Stimulated activated CD4-positive, alpha-beta T cell treated with anti-CD3 and anti-CD28 coated beads, TNF-alpha, amount 100 ng/mL, for 1 hour (primary cell): ENCODE measurements around the gene KLHL25.

Source experiments
- DNase-seq, 3 donors: peaks; one replicate each; pipeline ENCODE4 v3.0.0-alpha.2; 2020; ENCODE audit warnings: low read depth in 3 of 3, low spot score in 1 of 3

KLHL25 gene

DNA sequence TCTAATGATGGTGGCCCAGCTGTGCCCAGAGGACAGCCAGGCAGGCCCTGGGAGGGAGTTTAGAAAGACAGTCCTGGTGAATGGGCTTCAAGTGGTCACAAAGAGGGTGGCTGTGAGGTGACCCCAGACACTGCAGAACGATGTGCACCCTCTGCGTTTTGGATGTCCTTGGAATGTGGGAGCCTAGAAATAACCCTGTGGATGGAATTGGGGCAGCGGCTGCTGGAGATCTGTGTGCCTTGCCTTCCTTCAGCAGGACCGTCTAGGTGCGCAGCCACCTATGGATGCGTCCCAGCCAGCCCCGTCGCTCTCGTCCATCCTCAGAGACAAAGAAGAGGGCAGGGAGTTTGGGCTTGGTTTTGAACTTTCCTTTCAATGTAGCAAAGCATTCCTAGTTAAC is 46.5 kb downstream of the KLHL25 start:
- DNase-seq, result no peak

DNA sequence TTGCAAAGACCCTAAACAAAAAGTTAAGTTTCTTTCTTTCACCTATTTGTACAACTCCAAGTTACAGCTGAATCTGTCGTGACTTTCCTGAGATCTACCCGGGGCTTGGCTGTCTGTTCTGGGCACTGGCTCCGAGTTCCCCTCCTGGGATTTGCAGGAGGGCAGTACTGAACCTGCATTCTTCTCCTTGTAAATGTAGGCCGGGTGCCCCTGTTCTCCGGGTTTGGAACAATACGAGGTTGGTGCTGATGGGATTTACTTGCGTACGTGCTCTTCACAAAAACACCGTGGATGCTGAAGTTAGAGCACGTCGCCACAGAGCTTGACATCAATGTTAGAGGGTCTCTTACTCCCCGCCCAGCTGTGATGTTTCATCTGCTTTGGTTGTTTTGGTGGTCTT is 48.1 kb downstream of the KLHL25 start:
- no peak for DNase-seq

DNA sequence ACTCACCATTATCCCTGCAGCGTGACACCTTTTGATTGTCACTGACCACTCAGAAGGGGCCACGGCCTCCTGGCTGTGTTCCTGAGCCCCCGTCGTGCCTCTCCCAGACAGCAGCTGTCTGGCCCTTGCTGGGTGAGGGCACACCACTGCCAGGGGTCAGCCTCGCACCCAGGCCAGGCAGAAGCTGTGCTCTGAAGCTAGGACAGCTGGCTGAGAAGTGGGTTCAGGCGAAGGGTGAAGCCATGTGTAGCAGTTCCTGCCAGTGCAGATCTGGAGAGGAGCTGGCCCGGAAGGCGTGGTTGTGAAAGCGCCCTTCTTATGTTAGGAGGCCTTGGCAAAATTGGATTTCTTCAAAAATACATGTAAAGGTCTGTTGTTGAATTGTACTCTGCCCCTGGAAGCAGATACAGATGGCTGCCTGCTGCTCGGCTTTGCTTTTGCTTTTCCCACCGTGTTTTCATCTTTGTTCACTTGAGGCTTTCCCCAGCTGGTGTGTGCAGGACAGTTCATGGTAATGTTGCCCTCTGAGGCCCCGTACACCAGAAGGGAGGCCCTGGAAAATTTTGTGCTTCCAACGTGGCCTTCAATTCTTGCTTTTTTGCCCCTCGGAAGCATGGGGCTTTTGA is 49.1 kb downstream of the KLHL25 start:
- no peak for DNase-seq

DNA sequence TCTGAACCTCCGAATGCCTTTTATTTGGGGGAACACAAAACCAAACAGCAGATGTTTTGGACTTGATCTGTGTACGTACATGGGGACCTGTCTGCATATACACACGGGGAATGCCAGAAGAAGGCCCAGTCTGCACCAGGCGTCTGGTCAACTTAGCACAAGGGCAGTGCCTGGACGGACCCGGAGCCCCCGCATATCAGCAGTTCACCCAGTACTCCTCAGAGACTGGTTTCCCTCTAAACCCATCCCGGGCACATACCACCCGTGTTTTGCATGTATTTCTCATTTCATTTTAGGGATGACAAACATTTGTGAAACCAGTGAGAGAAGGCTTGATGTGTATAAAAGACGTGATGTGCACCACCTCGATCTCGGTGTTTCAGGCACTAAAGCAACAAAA is 49.7 kb downstream of the KLHL25 start:
- no peak for DNase-seq

DNA sequence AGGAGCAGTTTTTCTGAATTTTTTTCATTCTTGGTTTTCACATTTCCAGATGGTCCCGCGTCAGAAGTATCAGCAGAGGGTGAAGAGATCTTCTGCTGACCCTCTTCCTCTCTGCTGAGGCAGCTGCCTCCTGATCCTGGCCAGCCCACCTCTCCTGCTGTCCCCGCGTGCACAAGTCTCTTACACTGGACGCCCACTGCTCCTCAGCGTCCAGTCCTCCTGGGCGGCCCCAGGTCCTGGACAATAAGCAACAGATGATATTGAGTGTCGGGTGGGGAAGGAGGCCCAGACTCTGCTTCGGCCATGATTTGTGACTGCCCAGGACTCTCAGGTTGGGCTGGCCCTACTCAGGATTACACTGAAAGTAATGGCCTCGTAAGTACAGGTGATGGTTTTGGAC is 50.1 kb downstream of the KLHL25 start:
- no peak for DNase-seq

DNA sequence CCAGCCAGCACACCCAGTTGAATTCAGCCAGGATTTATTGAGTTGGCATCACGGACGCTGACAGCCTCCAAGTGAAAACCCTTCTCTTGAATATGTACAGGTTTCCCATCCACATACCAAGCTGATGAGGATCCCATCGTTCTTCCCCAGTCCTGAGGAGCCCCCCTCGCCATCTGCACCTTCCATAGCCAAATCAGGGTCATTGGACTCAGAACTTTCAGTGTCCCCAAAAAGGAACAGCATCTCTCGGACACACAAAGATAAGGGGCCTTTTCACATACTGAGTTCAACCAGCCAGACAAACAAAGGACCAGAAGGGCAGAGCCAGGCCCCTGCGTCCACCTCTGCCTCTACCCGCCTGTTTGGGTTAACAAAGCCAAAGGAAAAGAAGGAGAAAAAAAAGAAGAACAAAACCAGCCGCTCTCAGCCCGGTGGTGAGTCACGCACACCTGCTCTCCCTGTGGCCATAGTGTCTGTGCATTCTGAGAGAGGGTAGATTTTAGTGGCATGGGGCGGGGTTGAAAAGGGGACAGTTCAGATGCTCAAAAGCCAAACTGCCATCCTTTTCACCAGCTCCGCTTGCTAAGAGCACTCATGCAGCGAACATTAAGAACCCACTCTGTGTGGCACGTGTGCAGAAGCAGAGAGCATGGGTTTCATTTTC is 51.2 kb downstream of the KLHL25 start:
- no peak for DNase-seq

DNA sequence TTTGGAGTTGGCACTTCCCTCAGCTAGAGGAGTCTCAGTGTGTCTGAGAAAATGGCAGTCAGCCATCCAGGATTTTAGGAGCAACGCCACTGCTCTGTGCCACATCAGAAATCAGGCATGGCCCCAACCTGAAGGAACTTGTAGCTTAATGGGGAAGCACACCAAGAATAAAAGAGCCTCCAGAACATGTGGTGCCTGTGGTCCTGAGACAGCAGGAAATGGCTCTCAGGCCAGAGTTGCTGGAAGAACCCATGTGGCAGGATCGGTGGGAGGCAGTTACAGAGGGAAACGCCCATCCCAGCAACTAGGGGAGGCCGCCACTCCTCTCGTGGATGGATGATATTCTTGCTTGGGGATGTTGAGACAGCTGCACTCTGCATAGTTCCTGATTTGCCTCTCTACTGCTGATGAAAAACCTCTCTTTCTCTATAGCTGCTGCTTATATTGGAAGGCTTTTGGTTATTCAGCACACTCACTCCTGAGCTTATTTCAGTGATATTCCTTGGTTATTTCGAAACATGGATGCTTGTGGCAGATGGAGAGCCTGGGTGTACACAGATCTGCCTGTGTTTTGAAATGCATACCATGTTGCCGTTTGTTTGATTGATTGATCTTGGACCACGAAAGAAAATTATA is 52.4 kb downstream of the KLHL25 start:
- no peak for DNase-seq

DNA sequence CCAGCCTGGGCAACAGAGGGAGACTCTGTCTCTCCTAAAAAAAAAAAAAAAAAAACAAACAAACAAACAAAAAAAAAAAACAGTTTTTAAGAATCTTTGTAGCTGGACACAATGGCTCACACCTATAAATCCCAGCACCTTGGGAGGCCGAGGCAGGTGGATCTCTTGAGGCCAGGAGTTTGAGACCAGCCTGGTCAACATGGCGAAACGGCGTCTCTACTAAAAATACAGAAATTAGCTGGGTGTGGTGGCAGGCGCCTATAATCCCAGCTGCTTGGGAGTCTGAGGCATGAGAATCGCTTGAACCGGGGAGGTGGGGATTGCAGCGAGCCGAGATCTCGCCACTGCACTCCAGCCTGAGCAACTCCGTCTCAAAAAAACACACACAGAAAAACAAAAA is 53.1 kb downstream of the KLHL25 start:
- DNase-seq, result no peak

DNA sequence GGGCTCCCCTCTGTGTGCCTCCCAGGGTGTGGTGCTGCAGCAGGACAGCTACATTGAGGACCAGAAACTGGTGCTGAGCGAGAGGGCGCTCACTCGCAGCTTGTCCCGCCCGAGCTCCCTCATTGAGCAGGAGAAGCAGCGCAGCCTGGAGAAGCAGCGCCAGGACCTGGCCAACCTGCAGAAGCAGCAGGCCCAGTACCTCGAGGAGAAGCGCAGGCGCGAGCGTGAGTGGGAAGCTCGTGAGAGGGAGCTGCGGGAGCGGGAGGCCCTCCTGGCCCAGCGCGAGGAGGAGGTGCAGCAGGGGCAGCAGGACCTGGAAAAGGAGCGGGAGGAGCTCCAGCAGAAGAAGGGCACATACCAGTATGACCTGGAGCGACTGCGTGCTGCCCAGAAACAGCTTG is 53.7 kb downstream of the KLHL25 start:
- DNase-seq, result no peak

DNA sequence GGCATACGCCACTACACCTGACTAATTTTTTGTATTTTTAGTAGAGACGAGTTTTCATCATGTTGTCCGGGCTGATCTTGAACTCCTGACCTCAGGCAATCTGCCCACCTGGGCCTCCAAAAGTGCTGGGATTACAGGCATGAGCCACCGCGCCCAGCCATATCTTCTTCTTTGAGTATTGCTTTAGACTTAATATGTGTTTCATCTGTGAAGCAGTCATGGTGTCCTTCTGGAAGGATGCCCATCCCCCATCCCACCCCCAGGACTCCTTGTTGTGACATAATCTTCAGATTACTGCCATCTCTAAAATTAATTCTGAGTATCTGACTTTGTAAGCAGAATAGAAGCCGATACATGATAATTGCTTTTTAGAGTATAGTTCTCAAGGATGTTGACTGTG is 57.7 kb downstream of the KLHL25 start:
- DNase-seq, result no peak

DNA sequence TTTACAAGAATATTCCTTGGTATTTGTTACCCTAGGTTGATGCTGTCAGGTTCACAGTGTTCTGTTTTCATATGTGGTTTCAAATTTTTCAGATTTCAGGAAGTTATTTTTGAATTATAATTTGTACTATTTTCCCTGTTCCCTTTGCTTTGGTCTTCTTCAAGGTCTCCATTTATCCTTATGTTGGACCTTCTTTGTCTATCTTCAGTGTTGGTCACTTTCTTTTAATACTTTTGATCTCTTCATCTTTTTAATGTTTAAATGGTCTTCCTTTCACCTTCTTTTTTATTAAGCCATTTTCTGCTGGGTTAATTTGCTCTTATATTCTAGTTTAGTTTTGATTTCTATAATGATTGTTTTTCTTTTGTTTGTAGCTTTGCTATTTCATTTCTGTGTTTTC is 61.3 kb downstream of the KLHL25 start:
- DNase-seq, result no peak

DNA sequence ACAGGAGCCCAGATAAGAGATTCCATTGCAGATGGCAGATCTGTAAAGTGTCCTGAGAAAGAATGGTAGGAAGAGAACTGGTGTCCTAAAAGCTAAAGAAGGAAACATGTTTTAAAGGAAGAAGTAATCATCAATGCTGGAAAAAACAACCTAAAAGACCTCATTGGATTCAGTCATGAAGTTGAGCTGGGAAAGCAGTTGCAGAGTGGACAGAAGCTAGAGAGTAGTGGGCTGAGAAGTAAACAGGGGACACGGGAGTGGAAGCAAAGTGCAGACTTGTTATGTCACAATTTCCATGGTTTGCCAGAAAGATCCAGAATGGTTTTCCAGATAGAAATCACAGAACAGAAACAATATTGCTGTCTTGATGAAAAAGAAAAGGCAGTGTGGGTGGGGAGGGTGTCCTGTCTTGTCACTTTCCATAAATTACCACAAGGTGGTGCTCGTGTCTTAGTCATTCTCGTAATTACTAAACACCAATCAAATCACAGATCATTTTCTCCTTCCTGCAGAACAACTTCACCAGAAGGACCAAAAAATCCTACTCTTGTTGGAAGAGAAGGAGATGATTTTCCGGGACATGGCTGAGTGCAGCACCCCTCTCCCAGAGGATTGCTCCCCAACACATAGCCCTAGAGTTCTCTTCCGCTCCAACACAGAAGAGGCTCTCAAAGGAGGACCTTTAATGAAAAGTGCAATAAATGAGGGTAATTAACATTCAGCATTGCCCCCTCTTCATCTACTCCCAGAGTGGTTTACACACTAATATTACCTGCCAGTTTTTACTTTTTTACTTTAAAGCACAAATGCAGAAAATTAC is 64.5 kb downstream of the KLHL25 start:
- no peak for DNase-seq

DNA sequence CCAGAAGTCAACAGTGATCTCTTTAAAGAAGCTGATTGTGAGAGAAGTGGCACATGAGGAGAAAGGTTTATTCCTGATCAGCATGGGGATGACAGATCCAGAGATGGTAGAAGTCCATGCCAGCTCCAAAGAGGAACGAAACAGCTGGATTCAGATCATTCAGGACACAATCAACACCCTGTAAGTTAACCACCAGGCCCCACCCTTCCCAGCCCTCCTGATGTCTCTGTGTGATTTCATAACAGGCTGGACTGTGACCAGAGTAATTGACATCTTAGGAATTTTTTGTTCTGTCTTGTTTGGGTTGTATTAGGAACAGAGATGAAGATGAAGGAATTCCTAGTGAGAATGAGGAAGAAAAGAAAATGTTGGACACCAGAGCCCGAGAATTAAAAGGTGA is 67.7 kb downstream of the KLHL25 start:
- DNase-seq, result no peak

DNA sequence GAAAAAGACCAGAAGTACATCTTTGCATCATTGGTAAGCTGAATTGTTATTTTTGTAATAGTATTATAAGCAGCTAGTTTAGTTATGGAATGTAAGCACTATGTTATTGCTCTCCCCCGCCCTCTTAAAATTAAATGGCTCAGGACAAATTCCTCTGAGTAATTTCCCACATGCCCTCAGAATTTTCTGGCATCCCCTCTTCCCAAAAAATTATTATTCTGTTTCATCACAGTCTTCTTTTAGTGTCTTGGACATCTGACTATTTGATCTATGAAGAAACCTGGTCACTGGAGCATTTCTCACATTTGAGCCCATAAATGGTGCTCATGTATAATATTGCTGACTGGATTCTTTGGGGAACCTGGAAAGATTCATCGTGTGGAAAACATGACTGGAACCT is 68.3 kb downstream of the KLHL25 start:
- DNase-seq, result no peak

DNA sequence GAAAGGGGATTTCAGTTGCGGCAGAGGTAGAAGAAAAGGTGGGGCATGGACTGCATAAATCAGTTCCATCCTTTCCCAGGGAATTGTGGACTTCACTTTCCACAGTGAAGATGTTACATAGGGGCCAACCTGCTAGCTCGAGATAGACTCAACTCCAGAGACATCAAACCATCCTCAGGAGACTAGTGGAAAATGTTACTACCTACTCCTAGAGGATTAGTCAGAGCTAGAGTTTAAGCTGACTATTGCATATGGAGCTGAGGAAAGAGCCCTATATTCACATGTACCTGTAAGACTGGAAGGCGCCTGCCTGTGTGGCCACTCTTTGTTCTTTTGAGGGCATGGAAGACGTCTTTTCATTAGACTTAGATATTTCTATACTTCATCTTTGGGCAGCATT is 69.2 kb downstream of the KLHL25 start:
- no peak for DNase-seq

DNA sequence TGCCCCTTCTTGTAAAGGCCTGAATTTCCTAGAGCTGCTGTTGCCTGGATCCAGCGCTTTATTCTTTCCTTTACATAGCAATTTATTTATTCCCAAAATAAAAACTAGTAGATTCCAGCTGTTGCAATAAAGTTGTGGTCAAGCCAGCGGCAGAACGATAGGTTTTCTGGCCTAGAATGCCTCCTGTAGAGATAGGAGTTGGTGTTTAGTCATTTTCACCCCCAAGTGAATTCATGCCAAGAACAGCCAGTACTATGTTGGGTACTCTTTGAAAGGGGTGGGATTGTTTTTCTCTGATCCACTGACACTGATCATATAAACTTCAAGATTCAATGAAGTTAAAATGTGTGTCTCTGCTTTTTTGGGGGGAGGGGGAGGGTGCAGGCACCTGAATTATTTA is 69.7 kb downstream of the KLHL25 start:
- DNase-seq, result no peak

DNA sequence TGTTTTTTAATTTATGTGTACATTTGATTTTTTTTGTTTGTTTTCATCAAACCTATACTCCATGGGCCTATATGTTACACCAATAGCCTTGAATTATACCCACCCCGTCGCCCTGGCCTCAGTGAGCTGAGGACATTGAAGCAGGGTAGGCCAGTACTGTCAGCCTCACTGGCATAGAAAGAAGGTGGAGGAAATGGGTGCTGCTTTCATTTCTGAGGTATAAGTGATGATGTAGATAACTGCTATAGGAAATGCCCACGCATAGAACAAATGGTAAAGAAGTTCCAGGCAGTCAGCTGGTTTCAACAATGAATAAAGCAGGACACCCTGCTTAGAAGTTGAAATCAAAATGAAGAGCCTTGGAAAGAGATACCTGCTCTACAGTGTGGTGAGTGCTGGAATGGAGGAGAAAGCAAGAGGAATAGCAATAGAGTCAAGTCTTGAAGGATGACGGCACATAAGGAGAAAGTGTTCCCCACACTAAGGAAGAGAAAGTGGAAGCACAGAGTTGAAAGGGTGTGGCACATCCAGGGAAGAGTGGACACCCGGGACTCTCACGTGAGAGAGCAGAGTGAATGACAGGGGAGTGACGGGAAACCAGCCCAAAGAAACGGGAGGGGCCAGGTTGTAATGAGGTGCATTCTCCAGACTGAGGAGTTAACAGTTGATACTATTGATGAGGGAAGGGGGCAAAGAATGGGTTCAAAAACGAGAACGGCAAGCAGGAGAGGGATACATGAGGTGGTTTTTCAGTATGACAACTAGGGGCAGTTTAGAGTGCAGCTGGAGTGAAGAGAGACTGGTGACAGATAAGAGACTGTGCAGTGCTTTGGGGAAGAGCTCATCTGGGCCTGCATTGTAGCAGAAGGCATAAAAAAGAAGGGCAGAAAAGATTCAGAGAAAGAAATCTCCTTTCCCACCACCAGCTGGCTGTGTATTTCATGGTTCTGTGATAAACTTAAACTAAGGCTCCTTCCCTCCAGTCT is 70.5 kb downstream of the KLHL25 start:
- DNase-seq, result no peak

DNA sequence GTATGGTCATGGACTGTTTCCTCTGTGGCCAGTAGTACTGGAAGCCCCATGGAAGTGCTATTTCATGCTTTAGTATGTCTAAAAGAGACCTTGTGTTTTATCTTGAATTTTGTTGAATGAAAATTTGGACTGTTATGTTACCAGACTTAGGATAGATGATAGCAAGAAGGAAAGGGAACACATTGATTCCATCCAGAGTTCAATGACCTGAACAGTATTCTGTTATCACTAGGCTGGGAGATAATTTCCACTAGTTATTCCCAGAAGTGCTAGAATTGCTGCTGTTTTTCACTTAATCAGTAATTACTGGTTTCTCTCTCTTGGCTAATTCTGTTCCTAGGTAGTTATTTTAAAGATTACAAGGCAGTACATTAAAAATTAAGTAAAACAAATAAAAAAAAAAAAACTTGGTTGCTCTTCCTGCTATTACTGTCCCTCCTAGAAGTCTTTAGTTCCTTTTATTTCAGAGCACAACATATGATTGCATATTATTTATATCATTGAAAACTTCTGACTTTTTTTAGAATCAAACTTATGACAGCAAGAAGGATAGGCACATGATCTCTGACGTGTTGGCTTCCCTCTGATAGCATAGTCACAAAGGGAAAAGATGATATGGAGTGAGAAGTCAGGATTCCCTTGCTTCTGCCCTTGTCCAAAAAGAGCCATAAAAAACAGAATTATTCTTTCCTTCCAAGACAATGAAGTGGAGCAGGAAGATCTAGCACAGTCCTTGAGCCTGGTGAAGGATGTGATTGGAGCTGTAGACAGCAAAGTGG is 72.2 kb downstream of the KLHL25 start:
- no peak for DNase-seq

DNA sequence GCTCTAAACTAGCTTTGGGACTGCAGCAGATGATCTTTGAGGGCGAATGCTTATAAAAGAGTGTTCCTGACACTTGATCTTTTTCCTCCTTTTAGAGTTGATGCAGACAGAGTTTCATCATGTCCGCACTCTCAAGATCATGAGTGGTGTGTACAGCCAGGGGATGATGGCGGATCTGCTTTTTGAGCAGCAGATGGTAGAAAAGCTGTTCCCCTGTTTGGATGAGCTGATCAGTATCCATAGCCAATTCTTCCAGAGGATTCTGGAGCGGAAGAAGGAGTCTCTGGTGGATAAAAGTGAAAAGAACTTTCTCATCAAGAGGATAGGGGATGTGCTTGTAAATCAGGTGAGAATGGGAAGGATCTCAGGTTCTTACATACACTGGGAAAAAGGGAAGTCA is 75.7 kb downstream of the KLHL25 start:
- DNase-seq, result no peak
